Colonic mucosa (tissue), 4 donors: ENCODE data around the gene EXOC4. TPM values are rescaled to one million over a fixed set of nuclear protein-coding genes. Genes with fewer than 3 reads are reported as not detected.

Experiments
- DNase-seq: peaks from one replicate; pipeline ENCODE4 v3.0.0-alpha.2; 2020
- H3K27ac ChIP-seq: fragments of 200-600 bp; one replicate; pipeline ENCODE4 v1.8.0; 2021
- H3K27me3 ChIP-seq: fragments of 200-600 bp; one replicate; pipeline ENCODE4 v1.8.0; 2021
- H3K36me3 ChIP-seq: fragments of 200-600 bp; one replicate; pipeline ENCODE4 v1.8.0; 2021
- H3K4me1 ChIP-seq: fragments of 200-600 bp; one replicate; pipeline ENCODE4 v1.8.0; 2021; ENCODE audit warnings: mild to moderate bottlenecking
- H3K4me3 ChIP-seq: fragments of 200-600 bp; one replicate; pipeline ENCODE4 v1.8.0; 2021
- H3K9ac ChIP-seq, 2 donors: one replicate each; pipeline ENCODE4 v1.7.0; 2013; ENCODE audit warnings: control low read depth in 2 of 2, low read depth in 2 of 2, low read length in 2 of 2
- H3K9me3 ChIP-seq: fragments of 200-600 bp; one replicate; pipeline ENCODE4 v1.8.0; 2021
- CTCF ChIP-seq: fragments of 200-600 bp; IDR thresholded peaks from one replicate; pipeline ENCODE4 v1.8.0; 2022; ENCODE audit warnings: antibody characterized with exemption, mild to moderate bottlenecking
- intact Hi-C: fragments of 100-400 bp; cut with DNase I; formaldehyde crosslinking; loops from one replicate; pipeline ENCODE4 v1.14.1; 2022
- total RNA-seq, 2 donors: library from RNA; stranded (reverse); fragmentation: NEBNext Ultra II Directional in 1 of 2; extraction: Animal tissue kit (Norgen Biotek cat#: 25700) in 1 of 2; gene quantifications; one replicate each; pipeline ENCODE4 v1.2.1, GENCODE V29; 2021
- donor health status: healthy.
- donor health status: DM: no; HTN: no; CAD: no.
- donor health status: DM: no; HTN: no; CAD: no.

EXOC4 gene
- total RNA-seq, 2 donors from 2014 or later, result 61.1 to 73.3 TPM

GRCh38 chr7:133741078-133741477 is 488.2 kb downstream of the EXOC4 start:
- H3K4me1 ChIP-seq, result no peaks in the 10 kb centered on the region
- no peaks in the 10 kb centered on the region for H3K27me3 ChIP-seq
- H3K36me3 ChIP-seq, result no peaks in the 10 kb centered on the region
- intact Hi-C loops, result no loop called here
- TF ChIP-seq CTCF, result no peak
- no peak for DNase-seq
- H3K9me3 ChIP-seq, result no peaks in the 10 kb centered on the region
- no peak overlapping the region for H3K4me3 ChIP-seq
- H3K9ac ChIP-seq, result no peak overlapping the region
- H3K27ac ChIP-seq, result no peak overlapping the region

GRCh38 chr7:133741703-133742102 is 488.8 kb downstream of the EXOC4 start:
- H3K27me3 ChIP-seq, result no peaks in the 10 kb centered on the region
- DNase-seq, result no peak
- H3K9me3 ChIP-seq, result no peaks in the 10 kb centered on the region
- no peak overlapping the region for H3K27ac ChIP-seq
- H3K4me1 ChIP-seq, result no peaks in the 10 kb centered on the region
- no peak overlapping the region for H3K9ac ChIP-seq
- TF ChIP-seq CTCF, result no peak
- no peaks in the 10 kb centered on the region for H3K36me3 ChIP-seq
- intact Hi-C loops, result no loop called here
- no peak overlapping the region for H3K4me3 ChIP-seq

- peak; percentile 35 for TF ChIP-seq CTCF
These were observed 490.0 kb downstream of the EXOC4 start for GRCh38 chr7:133742709-133743538.

GRCh38 chr7:133744451-133744850 is 491.6 kb downstream of the EXOC4 start:
- Histone ChIP-seq H3K27me3 (no peaks in the 10 kb centered on the region), H3K36me3 (no peaks in the 10 kb centered on the region), H3K4me3 (no peak overlapping the region), H3K9me3 (no peaks in the 10 kb centered on the region), H3K4me1 (no peaks in the 10 kb centered on the region), H3K9ac (no peak overlapping the region), H3K27ac (no peak overlapping the region)
- no peak for DNase-seq
- intact Hi-C loops, result no loop called here
- TF ChIP-seq CTCF, result no peak

More at GRCh38 chr7:133742709-133743538, 490.0 kb downstream of the EXOC4 start:
- Histone ChIP-seq H3K27me3 (no peaks in the 10 kb centered on the region), H3K27ac (no peak overlapping the region), H3K9me3 (no peaks in the 10 kb centered on the region), H3K4me1 (no peaks in the 10 kb centered on the region), H3K9ac (no peak overlapping the region), H3K4me3 (no peak overlapping the region), H3K36me3 (no peaks in the 10 kb centered on the region)
- intact Hi-C loops, result no loop called here
- no peak for DNase-seq

GRCh38 chr7:133746305-133746704 is 493.4 kb downstream of the EXOC4 start:
- TF ChIP-seq CTCF, result no peak
- H3K4me3 ChIP-seq, result no peak overlapping the region
- no peaks in the 10 kb centered on the region for H3K4me1 ChIP-seq
- DNase-seq, result no peak
- H3K9ac ChIP-seq, result no peak overlapping the region
- H3K9me3 ChIP-seq, result no peaks in the 10 kb centered on the region
- H3K27me3 ChIP-seq, result no peaks in the 10 kb centered on the region
- H3K27ac ChIP-seq, result no peak overlapping the region
- intact Hi-C loops, result no loop called here
- H3K36me3 ChIP-seq, result no peaks in the 10 kb centered on the region
